PC-3 (cell line): Measurements from ENCODE around the gene SLC1A7. TPM values are rescaled to one million over a fixed set of nuclear protein-coding genes. Genes with fewer than 3 reads are reported as not detected.

Source experiments
- ATAC-seq: fragments of 200-7000 bp; cut with Tn5 transposase; 2 replicates; pipeline ENCODE4 v1.9.1; 2020; ENCODE audit warnings: mild to moderate bottlenecking, moderate library complexity
- BruUV-seq: library from RNA; stranded (reverse); fragments of 400-500 nt; replicated peaks from 2 replicates; lab custom pipeline; 2021; lab: Mats Ljungman, UMichigan
- CTCF ChIA-PET: fragments of 300-600 bp; sonication (Branson Sonifier 250); formaldehyde crosslinking; loops from one replicate; lab custom pipeline; 2022; ENCODE audit warnings: antibody characterized with exemption; lab: Charles Lee
- POLR2A ChIA-PET: fragments of 300-600 bp; sonication (Branson Sonifier 250); formaldehyde crosslinking; loops from one replicate; lab custom pipeline; 2022; ENCODE audit warnings: antibody characterized with exemption; ENCODE audit not compliant: unreplicated experiment; lab: Charles Lee
- DNase-seq: peaks from one replicate; pipeline ENCODE4 v3.0.0-alpha.2; 2015
- H2AFZ ChIP-seq: fragments of 300-600 bp; sonication (generic); 2 replicates; pipeline ENCODE4 v1.6.0; 2016; ENCODE audit warnings: antibody characterized with exemption, low read length
- H3F3A ChIP-seq: fragments of 300-600 bp; sonication (generic); one replicate; pipeline ENCODE4 v1.6.0; 2017; ENCODE audit warnings: antibody characterized with exemption, low read length, control low read depth, mild to moderate bottlenecking; ENCODE audit not compliant: unreplicated experiment
- H3K27ac ChIP-seq: fragments of 300-600 bp; sonication (generic); 2 replicates; pipeline ENCODE4 v1.5.1; 2016; ENCODE audit warnings: mild to moderate bottlenecking, low read length
- H3K27me3 ChIP-seq: fragments of 300-600 bp; sonication (generic); 2 replicates; pipeline ENCODE4 v1.6.1; 2016; ENCODE audit warnings: low read length, mixed read lengths
- H3K36me3 ChIP-seq: fragments of 300-600 bp; sonication (generic); 2 replicates; pipeline ENCODE4 v1.6.1; 2016; ENCODE audit warnings: low read depth, mixed run types, low read length, mixed read lengths
- H3K4me1 ChIP-seq: fragments of 300-600 bp; sonication (generic); 2 replicates; pipeline ENCODE4 v1.5.1; 2016; ENCODE audit warnings: low read length; ENCODE audit not compliant: insufficient read depth
- H3K4me2 ChIP-seq: fragments of 300-600 bp; sonication (generic); 2 replicates; pipeline ENCODE4 v1.6.0; 2016; ENCODE audit warnings: low read length
- H3K4me3 ChIP-seq: fragments of 300-600 bp; sonication (generic); 2 replicates; pipeline ENCODE4 v1.5.1; 2016; ENCODE audit warnings: mild to moderate bottlenecking, low read length, mixed read lengths
- H3K79me2 ChIP-seq: fragments of 300-600 bp; sonication (generic); 2 replicates; pipeline ENCODE4 v1.6.1; 2017; ENCODE audit warnings: low read length, mixed read lengths
- H3K9ac ChIP-seq: fragments of 300-600 bp; sonication (generic); 2 replicates; pipeline ENCODE4 v1.6.0; 2016; ENCODE audit warnings: mild to moderate bottlenecking, low read length
- H3K9me2 ChIP-seq: fragments of 300-600 bp; sonication (generic); replicated peaks from 2 replicates; pipeline ENCODE4 v1.6.1; 2016; ENCODE audit warnings: mixed run types, low read length, mixed read lengths
- H3K9me3 ChIP-seq: fragments of 300-600 bp; sonication (generic); 2 replicates; pipeline ENCODE4 v1.6.1; 2016; ENCODE audit warnings: low read length, mixed read lengths
- H4K20me1 ChIP-seq: fragments of 300-600 bp; sonication (generic); 2 replicates; pipeline ENCODE4 v1.6.1; 2016; ENCODE audit warnings: low read length, mixed read lengths
- CTCF ChIP-seq: fragments of 300-600 bp; sonication (generic); conservative IDR thresholded peaks from 2 replicates; pipeline ENCODE4 v1.5.1; 2017; ENCODE audit warnings: antibody characterized with exemption, low read depth, mild to moderate bottlenecking, low read length
- EZH2 ChIP-seq: fragments of 300-600 bp; sonication (generic); IDR thresholded peaks from one replicate; pipeline ENCODE4 v1.6.1; 2017; ENCODE audit warnings: antibody characterized with exemption, mild to moderate bottlenecking, low read length; ENCODE audit not compliant: unreplicated experiment
- EZH2phosphoT487 ChIP-seq: fragments of 300-600 bp; sonication (generic); IDR thresholded peaks from 2 replicates; pipeline ENCODE4 v1.6.1; 2018; ENCODE audit warnings: mild to moderate bottlenecking, antibody characterized with exemption, low read length, borderline replicate concordance
- intact Hi-C: fragments of 100-400 bp; cut with micrococcal nuclease; formaldehyde crosslinking; loops from 2 replicates; pipeline ENCODE4 v1.9.0; 2023
- total RNA-seq: library from RNA; depleted of rRNA; stranded (reverse); fragments of >200 nt; gene quantifications from 2 replicates; pipeline ENCODE4 v1.2.3, GENCODE V29; 2014

The SLC1A7 gene
- total RNA-seq, 1 experiment from 2014 or later = 0.26 TPM

- peaks cover 41% of the 10 kb centered on the region for H3K4me1 ChIP-seq
- ChIA-PET CTCF (no interaction called here), POLR2A (no interaction called here)
- TF ChIP-seq CTCF (no peak), EZH2phosphoT487 (no peak), EZH2 (no peak)
- no peaks in the 10 kb centered on the region for H3K9me3 ChIP-seq
- peak overlapping the region; percentile 98 for H3K27ac ChIP-seq
- peak overlapping the region; percentile 79 for H3K9ac ChIP-seq
- H3K4me3 ChIP-seq = peak overlapping the region; percentile 25; the same call in 1 of the 2 replicates
- ATAC-seq = peak; percentile 78
- no TSS peak for BruUV-seq
- peak overlapping the region; percentile 71 for H2AFZ ChIP-seq
- intact Hi-C loops = no loop called here
- peak; percentile 99 for DNase-seq
- no peaks in the 10 kb centered on the region for H3K36me3 ChIP-seq
- H4K20me1 ChIP-seq = no peaks in the 10 kb centered on the region
- H3K27me3 ChIP-seq = no peaks in the 10 kb centered on the region
- H3K9me2 ChIP-seq = no peaks in the 10 kb centered on the region
- no peaks in the 10 kb centered on the region for H3K79me2 ChIP-seq
- H3K4me2 ChIP-seq = peak overlapping the region; percentile 77
- H3F3A ChIP-seq = no peaks in the 10 kb centered on the region
These were observed 3.7 kb upstream of the SLC1A7 start for GRCh38 chr1:53145942-53146708.

DNA sequence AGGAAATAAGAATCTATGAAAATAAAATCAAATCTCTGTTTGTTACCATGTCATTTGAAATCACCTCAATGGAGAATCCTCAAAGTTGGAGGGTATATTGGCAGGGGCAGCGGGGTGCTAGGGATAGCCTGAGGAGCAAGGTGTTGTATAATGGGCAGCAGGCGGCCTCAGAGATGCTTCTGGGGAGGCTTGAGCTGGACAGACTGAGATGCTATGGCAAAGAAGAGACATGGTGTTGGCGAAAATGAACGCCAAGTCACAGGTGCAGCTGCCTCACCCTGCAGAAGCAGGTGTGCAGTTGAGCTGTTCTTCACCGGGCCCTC is 3.1 kb upstream of the SLC1A7 start:
- intact Hi-C loops = no loop called here
- H3K9ac ChIP-seq = peak overlapping the region; percentile 79
- peak overlapping the region; percentile 77 for H3K4me2 ChIP-seq
- ATAC-seq = no peak
- peaks cover 44% of the 10 kb centered on the region for H3K4me1 ChIP-seq
- BruUV-seq = no TSS peak
- TF ChIP-seq CTCF = no peak
- TF ChIP-seq EZH2 = no peak
- no peak for TF ChIP-seq EZH2phosphoT487
- ChIA-PET POLR2A (no interaction called here), CTCF (no interaction called here)
- H3F3A ChIP-seq = no peaks in the 10 kb centered on the region
- H3K79me2 ChIP-seq = no peaks in the 10 kb centered on the region
- DNase-seq = no peak
- H3K9me3 ChIP-seq = no peaks in the 10 kb centered on the region
- H3K27me3 ChIP-seq = no peaks in the 10 kb centered on the region
- no peaks in the 10 kb centered on the region for H3K36me3 ChIP-seq
- peak overlapping the region; percentile 98 for H3K27ac ChIP-seq
- no peaks in the 10 kb centered on the region for H3K9me2 ChIP-seq
- H3K4me3 ChIP-seq = no peak overlapping the region
- H2AFZ ChIP-seq = peak overlapping the region; percentile 71; the same call in 1 of the 2 replicates
- no peaks in the 10 kb centered on the region for H4K20me1 ChIP-seq

DNA sequence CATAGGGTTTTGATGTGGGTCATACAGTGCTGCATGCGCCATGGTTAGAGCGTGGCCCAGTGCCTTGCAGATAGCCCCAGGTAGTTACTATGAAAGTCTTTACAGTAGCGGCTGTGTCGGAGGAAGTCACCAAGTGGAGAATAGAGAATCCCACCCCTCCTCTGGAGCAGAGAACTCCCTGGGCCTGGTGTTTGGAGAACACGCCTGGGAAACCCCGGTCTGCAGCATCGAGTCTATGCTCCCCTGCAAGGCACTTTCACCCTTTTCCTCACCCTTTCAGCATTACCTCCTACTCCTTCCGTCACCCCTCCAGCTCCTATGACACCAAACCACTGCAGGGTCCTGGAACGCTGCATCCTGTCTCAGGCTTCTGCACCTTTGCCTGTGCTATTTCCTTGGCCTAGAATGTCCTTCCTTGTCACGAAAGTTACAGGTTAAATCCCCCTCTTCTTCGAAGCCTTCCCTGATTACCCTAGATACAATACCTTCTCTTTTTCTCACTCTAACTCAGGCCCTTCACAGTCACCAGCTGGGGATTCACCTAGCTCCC is 2.7 kb upstream of the SLC1A7 start:
- Histone ChIP-seq H3K9ac (peak overlapping the region; percentile 79), H3K79me2 (no peaks in the 10 kb centered on the region), H3K4me1 (peaks cover 48% of the 10 kb centered on the region), H3F3A (no peaks in the 10 kb centered on the region), H3K4me3 (no peak overlapping the region), H3K9me2 (no peaks in the 10 kb centered on the region), H2AFZ (no peak overlapping the region), H3K36me3 (no peaks in the 10 kb centered on the region), H3K9me3 (no peaks in the 10 kb centered on the region), H3K4me2 (peak overlapping the region; percentile 77), H4K20me1 (no peaks in the 10 kb centered on the region), H3K27ac (peak overlapping the region; percentile 98), H3K27me3 (no peaks in the 10 kb centered on the region)
- ATAC-seq = no peak
- no peak for DNase-seq
- intact Hi-C loops = no loop called here
- no TSS peak for BruUV-seq
- ChIA-PET CTCF (no interaction called here), POLR2A (no interaction called here)
- TF ChIP-seq CTCF (no peak), EZH2phosphoT487 (no peak), EZH2 (no peak)
